HG02759 (cell line): ENCODE data around the gene CFAP57.

Experiments
- ATAC-seq: cut with Tn5 transposase; IDR thresholded peaks from one replicate; pipeline ENCODE4 v1.9.1; 2021; ENCODE audit warnings: mild to moderate bottlenecking, moderate library complexity; ENCODE audit not compliant: unreplicated experiment

Gene CFAP57

GRCh38 chr1:43274125-43274803, 102.1 kb downstream of the CFAP57 start:
- ATAC-seq: no peak

GRCh38 chr1:43274804-43275180, 102.7 kb downstream of the CFAP57 start:
- ATAC-seq: no peak

GRCh38 chr1:43275826-43276620, 103.9 kb downstream of the CFAP57 start:
- no peak for ATAC-seq

GRCh38 chr1:43276673-43277072, 104.5 kb downstream of the CFAP57 start:
- ATAC-seq: no peak

GRCh38 chr1:43277116-43277876, 105.2 kb downstream of the CFAP57 start:
- ATAC-seq: no peak

- ATAC-seq: no peak
Measured at GRCh38 chr1:43279161-43279560, 107.0 kb downstream of the CFAP57 start.

- no peak for ATAC-seq
Measured at GRCh38 chr1:43279666-43280065, 107.5 kb downstream of the CFAP57 start.

- no peak for ATAC-seq
Measured at GRCh38 chr1:43280692-43281091, 108.6 kb downstream of the CFAP57 start.

GRCh38 chr1:43282220-43283195, 110.4 kb downstream of the CFAP57 start:
- ATAC-seq: no peak

- no peak for ATAC-seq
Measured at GRCh38 chr1:43284065-43284464, 111.9 kb downstream of the CFAP57 start.

- ATAC-seq: no peak
Measured at GRCh38 chr1:43284546-43285110, 112.5 kb downstream of the CFAP57 start.

GRCh38 chr1:43285269-43285990, 113.3 kb downstream of the CFAP57 start, which contains the start of gene C1orf210:
C1orf210 (minus strand) TSS chr1:43285581; CDS start chr1:43283270, 2,311 bp downstream.
- no peak for ATAC-seq

- ATAC-seq: no peak
Measured at GRCh38 chr1:43286115-43286514, 114.0 kb downstream of the CFAP57 start.

GRCh38 chr1:43286533-43286932, 114.4 kb downstream of the CFAP57 start:
- ATAC-seq: no peak

GRCh38 chr1:43288058-43288784, 116.1 kb downstream of the CFAP57 start:
- ATAC-seq: no peak

- no peak for ATAC-seq
Measured at GRCh38 chr1:43288785-43289706, 116.9 kb downstream of the CFAP57 start.

- ATAC-seq: no peak
Measured at GRCh38 chr1:43292216-43292615, 120.1 kb downstream of the CFAP57 start.

- no peak for ATAC-seq
Measured at GRCh38 chr1:43292679-43293078, 120.5 kb downstream of the CFAP57 start.
